Spleen (tissue), 7 donors: Measurements from ENCODE around the gene ANKRD13B.

ENCODE experiments used
- CTCF ChIP-seq, 11 experiments: fragments of 200-600 bp in 7 of 11; fragments of 450-650 bp in 4 of 11; sonication (generic) in 4 of 11; IDR thresholded peaks in 8 of 11; conservative IDR thresholded peaks in 3 of 11; 1 replicate in 7 of 11; 2 replicates in 4 of 11; pipeline versions ENCODE4 v1.4.0 to v1.8.0; 2016 to 2021; ENCODE audit warnings: antibody characterized with exemption in 11 of 11, inconsistent platforms in 4 of 11, mild to moderate bottlenecking in 1 of 11
- POLR2A ChIP-seq, 3 donors: fragments of 450-650 bp; IDR thresholded peaks; one replicate each; pipeline ENCODE4 v1.5.1; 2017; ENCODE audit warnings: antibody characterized with exemption in 3 of 3, mild to moderate bottlenecking in 1 of 3
- POLR2AphosphoS5 ChIP-seq, 3 donors: sonication (generic); formaldehyde crosslinking; IDR thresholded peaks; one replicate each; pipeline ENCODE4 v1.5.1; 2017; ENCODE audit warnings: antibody characterized with exemption in 3 of 3
- donor health status: DM: no; HTN: no; CAD: no; lungs with moderate emphysema.
- donor health status: DM: no; HTN: no; CAD: no.
- donor health status: DM: no; HTN: no; CAD: no.

DNA sequence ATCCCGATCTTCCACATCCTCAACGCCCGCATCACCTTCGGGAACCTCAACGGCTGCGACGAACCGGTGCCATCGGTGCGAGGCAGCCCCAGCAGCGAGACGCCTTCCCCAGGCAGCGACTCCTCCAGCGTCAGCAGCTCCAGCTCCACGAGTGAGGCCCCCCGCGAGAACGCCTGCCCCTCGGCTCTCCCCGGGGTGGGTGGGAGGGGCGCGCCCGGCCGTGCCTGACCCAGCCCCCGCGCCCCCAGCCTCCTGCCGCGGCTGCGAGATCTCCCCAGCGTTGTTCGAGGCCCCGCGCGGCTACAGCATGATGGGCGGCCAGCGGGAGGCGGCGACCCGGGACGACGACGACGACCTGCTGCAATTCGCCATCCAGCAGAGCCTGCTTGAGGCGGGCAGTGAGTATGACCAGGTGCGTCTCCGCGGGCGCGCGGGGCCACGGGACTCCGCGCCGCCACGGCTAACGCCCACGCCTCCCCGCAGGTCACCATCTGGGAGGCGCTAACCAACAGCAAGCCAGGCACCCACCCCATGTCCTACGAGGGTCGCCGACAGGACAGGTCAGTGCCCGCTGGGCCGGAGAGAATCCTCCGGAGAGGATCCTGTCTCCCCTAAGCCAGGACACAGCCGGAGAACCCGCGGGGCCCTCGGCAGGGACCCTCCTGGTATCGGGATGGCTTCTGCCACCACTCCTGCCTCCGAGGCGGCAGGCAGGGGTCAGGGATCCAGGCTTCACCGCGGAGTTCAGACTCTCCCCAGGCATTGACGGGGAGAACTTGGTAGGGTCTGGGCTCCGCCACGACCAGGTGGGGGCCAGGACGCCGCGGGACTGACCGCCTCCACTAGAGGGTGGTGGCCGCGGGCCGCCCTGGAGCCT lies 19.7 kb downstream of the ANKRD13B start:
- TF ChIP-seq CTCF (IDR thresholded peaks at IDR 0.05 in 8 of 11, conservative IDR thresholded peaks at IDR 0.05 in 3 of 11) (no peak), POLR2A (IDR thresholded peaks at IDR 0.05) (no peak), POLR2AphosphoS5 (IDR thresholded peaks at IDR 0.05) (no peak)
